K562 (cell line): ENCODE measurements around the gene TSPAN18. TPM values are rescaled to one million over a fixed set of nuclear protein-coding genes. Genes with fewer than 3 reads are reported as not detected.

ENCODE experiments used
- ATAC-seq: fragments of 200-7000 bp; cut with Tn5 transposase; 3 replicates; pipeline ENCODE4 v1.9.1; 2020; ENCODE audit warnings: moderate library complexity
- BruUV-seq: library from RNA; stranded (reverse); fragments of 400-500 nt; replicated peaks from 2 replicates; lab custom pipeline; 2021; lab: Mats Ljungman, UMichigan
- CTCF ChIA-PET: fragments of 300-600 bp; formaldehyde crosslinking; extraction: SDS; loops from one replicate; lab custom pipeline; 2021; ENCODE audit warnings: low intra/inter-chr PET ratio; lab: Yijun Ruan, JAX
- POLR2A ChIA-PET: fragments of 300-600, 350-650 bp; sonication (Branson Sonifier 250); formaldehyde crosslinking; extraction: SDS; loops from one replicate; lab custom pipeline; 2021; ENCODE audit warnings: antibody characterized with exemption, inconsistent platforms; lab: Yijun Ruan, JAX
- DNase-seq, 4 experiments: peaks; one replicate each; pipeline versions ENCODE4 v3.0.0 to v3.0.0-alpha.2; 2011 to 2018; ENCODE audit warnings: low spot score in 3 of 4, mixed read lengths in 3 of 4; ENCODE audit errors: extremely low read depth in 1 of 4
- FAIRE-seq: peaks from 2 replicates; lab custom pipeline; 2011; peaks lifted over from hg19 to GRCh38; lab: Jason Lieb, UNC
- H2AFZ ChIP-seq: 2 replicates; pipeline ENCODE4 v1.6.0; 2011; ENCODE audit warnings: low read depth, low read length, control low read depth, inconsistent platforms
- H3K27ac ChIP-seq: fragments of 200-600 bp; 3 replicates; pipeline ENCODE4 v1.8.0; 2011; ENCODE audit warnings: low read depth, mild to moderate bottlenecking, control low read depth, inconsistent platforms, low read length, moderate library complexity, mixed read lengths; ENCODE audit errors: extremely low read depth
- H3K27me3 ChIP-seq, 2 experiments: fragments of 300-600 bp in 1 of 2; 2 replicates in 1 of 2; 3 replicates in 1 of 2; pipeline versions ENCODE4 v1.6.0 to v1.8.0; 2011; ENCODE audit warnings: inconsistent platforms in 2 of 2, low read length in 2 of 2, mild to moderate bottlenecking in 1 of 2, mixed read lengths in 1 of 2, moderate library complexity in 1 of 2; ENCODE audit not compliant: control insufficient read depth in 2 of 2, insufficient read depth in 2 of 2
- H3K36me3 ChIP-seq: fragments of 300-600 bp; 3 replicates; pipeline ENCODE4 v1.8.0; 2011; ENCODE audit warnings: mild to moderate bottlenecking, low read length, inconsistent platforms; ENCODE audit not compliant: control insufficient read depth, insufficient read depth
- H3K4me1 ChIP-seq, 2 experiments: fragments of 200-600 bp in 1 of 2; replicated peaks in 1 of 2; 2 replicates in 1 of 2; 3 replicates in 1 of 2; pipeline versions ENCODE4 v1.5.1 to v1.8.0; 2011; ENCODE audit warnings: inconsistent platforms in 2 of 2, low read length in 2 of 2, mild to moderate bottlenecking in 1 of 2, mixed read lengths in 1 of 2, moderate library complexity in 1 of 2; ENCODE audit not compliant: control insufficient read depth in 2 of 2, insufficient read depth in 2 of 2
- H3K4me2 ChIP-seq: 2 replicates; pipeline ENCODE4 v1.6.1; 2011; ENCODE audit warnings: low read length, control low read depth, inconsistent platforms, mixed read lengths; ENCODE audit not compliant: insufficient read depth
- H3K4me3 ChIP-seq: fragments of 200-600 bp; sonication (generic), shearing (Covaris generic); 2 replicates; pipeline ENCODE4 v1.5.1; 2016; ENCODE audit warnings: control low read depth, inconsistent platforms
- H3K79me2 ChIP-seq: fragments of 200-600 bp; 3 replicates; pipeline ENCODE4 v1.8.0; 2011; ENCODE audit warnings: low read length, inconsistent platforms; ENCODE audit not compliant: control insufficient read depth, insufficient read depth
- H3K9ac ChIP-seq, 2 experiments: 2 replicates each; pipeline versions ENCODE4 v1.6.0 to v1.6.1; 2011; ENCODE audit warnings: low read depth in 2 of 2, low read length in 2 of 2, control low read depth in 1 of 2, inconsistent platforms in 1 of 2, mild to moderate bottlenecking in 1 of 2, mixed read lengths in 1 of 2; ENCODE audit not compliant: insufficient read depth in 1 of 2
- H3K9me1 ChIP-seq: one replicate; pipeline ENCODE4 v1.6.0; 2011; ENCODE audit warnings: inconsistent platforms, mild to moderate bottlenecking, low read length, moderate library complexity; ENCODE audit not compliant: control insufficient read depth, insufficient read depth
- H3K9me3 ChIP-seq: replicated peaks from 2 replicates; pipeline ENCODE4 v1.5.1; 2011; ENCODE audit warnings: low read depth, low read length, inconsistent platforms; ENCODE audit not compliant: control insufficient read depth, insufficient read depth
- H4K20me1 ChIP-seq: replicated peaks from 2 replicates; pipeline ENCODE4 v1.6.1; 2011; ENCODE audit warnings: low read length, inconsistent platforms, mixed read lengths; ENCODE audit not compliant: control insufficient read depth, insufficient read depth
- CAMTA2 ChIP-seq: fragments of 250-450 bp; sonication (Bioruptor Pico); conservative IDR thresholded peaks from 2 replicates; pipeline ENCODE4 v1.5.1; 2022
- GABPB1 ChIP-seq: sonication (generic); formaldehyde crosslinking; IDR thresholded peaks from 2 replicates; pipeline ENCODE4 v1.8.0; 2022; ENCODE audit warnings: mild to moderate bottlenecking, missing genetic modification reagents
- HMG20A ChIP-seq: fragments of 450-650 bp; formaldehyde crosslinking; conservative IDR thresholded peaks from 2 replicates; pipeline ENCODE4 v1.4.0; 2020; ENCODE audit warnings: mild to moderate bottlenecking, mixed read lengths
- MEF2D ChIP-seq: conservative IDR thresholded peaks from 2 replicates; pipeline ENCODE4 v1.6.1; 2016; ENCODE audit warnings: low read depth, missing genetic modification characterization, missing compliant biosample characterization
- NFIX ChIP-seq: fragments of 250-450 bp; sonication (Bioruptor Pico); IDR thresholded peaks from 2 replicates; pipeline ENCODE4 v1.4.0; 2020; ENCODE audit warnings: low read depth, mild to moderate bottlenecking, moderate library complexity
- NRF1 ChIP-seq, 2 experiments: fragments of 450-650 bp; IDR thresholded peaks in 1 of 2; conservative IDR thresholded peaks in 1 of 2; 2 replicates each; pipeline ENCODE4 v1.6.1; 2014; ENCODE audit warnings: mild to moderate bottlenecking in 2 of 2
- PYGO2 ChIP-seq: fragments of 450-650 bp; IDR thresholded peaks from 2 replicates; pipeline ENCODE4 v1.6.1; 2016; ENCODE audit warnings: mild to moderate bottlenecking, missing genetic modification characterization, moderate library complexity, missing compliant biosample characterization
- SAP30 ChIP-seq: fragments of 200-600 bp; sonication (generic); IDR thresholded peaks from 2 replicates; pipeline ENCODE4 v1.6.1; 2012; ENCODE audit warnings: borderline replicate concordance, low read depth, mild to moderate bottlenecking, moderate library complexity, low read length, control low read depth, inconsistent platforms; ENCODE audit not compliant: insufficient read depth, poor library complexity, severe bottlenecking
- SMARCE1 ChIP-seq: fragments of 450-650 bp; IDR thresholded peaks from 2 replicates; pipeline ENCODE4 v1.7.1; 2016; ENCODE audit warnings: mild to moderate bottlenecking
- SNRNP70 ChIP-seq: fragments of 200-400 bp; formaldehyde crosslinking; optimal IDR thresholded peaks from 2 replicates; pipeline ENCODE3; 2017; ENCODE audit warnings: low read depth, low read length
- TEAD4 ChIP-seq, 2 experiments: sonication (generic) in 1 of 2; formaldehyde crosslinking in 1 of 2; IDR thresholded peaks; 2 replicates each; pipeline versions ENCODE4 v1.6.1 to v1.8.0; 2012 to 2022; ENCODE audit warnings: borderline replicate concordance in 1 of 2, inconsistent platforms in 1 of 2, low read length in 1 of 2, mild to moderate bottlenecking in 1 of 2, missing genetic modification reagents in 1 of 2
- ZBTB7A ChIP-seq: IDR thresholded peaks from 2 replicates; pipeline ENCODE4 v1.6.1; 2011; ENCODE audit warnings: low read depth, mild to moderate bottlenecking, low read length, moderate library complexity, borderline replicate concordance; ENCODE audit not compliant: control insufficient read depth
- ZFP30 ChIP-seq: fragments of 250-450 bp; sonication (Bioruptor Pico); IDR thresholded peaks from 2 replicates; pipeline ENCODE4 v1.8.0; 2022; ENCODE audit warnings: moderate library complexity, mild to moderate bottlenecking, inconsistent platforms, borderline replicate concordance
- ZKSCAN1 ChIP-seq: fragments of 150-350 bp; IDR thresholded peaks from 2 replicates; pipeline ENCODE4 v1.6.1; 2016; ENCODE audit warnings: low read depth, low read length
- ZNF507 ChIP-seq: conservative IDR thresholded peaks from 2 replicates; pipeline ENCODE4 v1.6.1; 2017; ENCODE audit warnings: missing genetic modification characterization, missing compliant biosample characterization
- ZNF75A ChIP-seq: fragments of 450-650 bp; formaldehyde crosslinking; IDR thresholded peaks from 2 replicates; pipeline ENCODE4 v1.4.0; 2020; ENCODE audit warnings: mild to moderate bottlenecking
- WGBS: fragments of 100-300 bp; shearing (Covaris generic); methylation state at CpG from one replicate; pipeline ENCODE4 v1.1.6; 2016; ENCODE audit warnings: low coverage, mixed read lengths; ENCODE audit not compliant: insufficient coverage; ENCODE audit errors: missing lambda C conversion rate; 5-methylcytosine and 5-hydroxymethylcytosine counted together
- in situ Hi-C: fragments of 300-500 bp; cut with MboI; formaldehyde crosslinking; loops from 4 replicates; pipeline ENCODE4 v1.15.0; 2018; ENCODE audit warnings: inconsistent platforms, mixed read lengths
- intact Hi-C: fragments of 100-400 bp; cut with micrococcal nuclease; formaldehyde crosslinking; loops from 2 replicates; pipeline ENCODE4 v1.14.2; 2022
- polyA plus RNA-seq, 8 experiments: library from polyadenylated mRNA; depleted of rRNA in 4 of 8; stranded (reverse) in 5 of 8; unstranded in 3 of 8; fragments of >200 nt; fragmentation: Nextera tagmentation in 2 of 8; fragmentation: Illumina TruSeq in 1 of 8; extraction: Ambion mirVana in 2 of 8; extraction: Trizol in 1 of 8; gene quantifications; 2 replicates each; pipeline versions ENCODE4 v1.2.1 to v1.2.3, GENCODE V29; 2011 to 2014; ENCODE audit warnings: inconsistent platforms in 1 of 8, missing spikeins in 1 of 8
- total RNA-seq, 7 experiments: library from RNA; depleted of rRNA in 6 of 7; stranded (reverse); fragments of >200 nt in 6 of 7; fragmentation: Illumina TruSeq in 2 of 7; extraction: Trizol in 2 of 7; gene quantifications; 2 replicates each; pipeline versions ENCODE4 v1.2.1 to v1.2.3, GENCODE V29; 2011 to 2021; ENCODE audit warnings: low replicate concordance in 1 of 7
- TF ChIP-seq, protein P1 (sequence below): sonication (generic); formaldehyde crosslinking; IDR thresholded peaks from 2 replicates; pipeline ENCODE4 v1.8.1; 2022; ENCODE audit warnings: missing genetic modification reagents
- TF ChIP-seq, protein P2 (sequence below): fragments of 250-450 bp; sonication (Bioruptor Pico); IDR thresholded peaks from 2 replicates; pipeline ENCODE4 v1.5.1; 2021; ENCODE audit warnings: mild to moderate bottlenecking
- TF ChIP-seq, protein P3 (sequence below): fragments of 450-650 bp; conservative IDR thresholded peaks from 2 replicates; pipeline ENCODE4 v1.6.1; 2016; ENCODE audit warnings: missing genetic modification characterization, low read depth, mild to moderate bottlenecking, missing compliant biosample characterization, moderate library complexity

Gene TSPAN18
- total and polyA plus RNA-seq, 9 of the 15 experiments (the other 6 are each of a cell fraction or from before 2014, with no cell fraction given): 0.17 to 0.35 (median 0.22) TPM; not detected in 4

DNA sequence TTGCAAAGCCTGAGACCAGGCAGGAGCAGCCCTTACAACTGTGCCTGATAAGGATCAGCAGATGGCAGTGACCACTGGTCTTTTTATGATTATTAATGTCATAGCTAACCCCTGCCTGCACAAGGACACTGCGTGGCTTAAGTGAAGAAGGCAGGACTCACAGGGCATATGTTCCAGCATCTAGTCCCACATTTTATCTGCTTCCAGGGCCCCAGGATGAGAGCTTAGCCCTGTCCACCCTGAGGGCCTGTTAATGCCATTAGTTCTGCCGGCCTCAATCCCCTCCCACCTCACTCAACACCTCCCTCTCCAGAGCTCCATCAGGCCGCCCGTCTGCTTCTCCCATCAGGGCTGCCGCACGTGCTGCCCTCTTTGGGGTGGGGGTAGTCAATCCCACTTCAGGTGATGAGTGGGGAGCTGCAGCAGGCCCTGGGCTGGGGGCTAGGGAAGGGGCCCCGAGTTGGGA lies 33.1 kb upstream of the TSPAN18 start:
- FAIRE-seq (no peak), ATAC-seq (no peak), DNase-seq (no peak)
- no peaks in the 10 kb centered on the region; a peak in 1 of 5 replicates for H3K4me1 ChIP-seq
- no peak overlapping the region for H3K4me2 ChIP-seq
- in situ Hi-C loops (no loop called here), intact Hi-C loops (no loop called here)
- WGBS: 12% methylated on average over 7 of the region's 7 CpGs
- H3K27ac ChIP-seq: no peak overlapping the region
- peaks cover 4 to 11% of the 10 kb centered on the region in 2 experiments; a peak in 2 of 5 replicates for H3K27me3 ChIP-seq
- no peaks in the 10 kb centered on the region; the same call in 1 of the 2 replicates for H4K20me1 ChIP-seq
- H3K79me2 ChIP-seq: no peaks in the 10 kb centered on the region
- POLR2A ChIA-PET: interaction anchor here (0.6 kb wide), 1 partner anchor 243 kb away, joined by 3 read pairs; no protein-coding TSS in a partner anchor
- no TSS peak for BruUV-seq
- H3K4me3 ChIP-seq: no peak overlapping the region
- no peak overlapping the region for H3K9ac ChIP-seq
- no peak overlapping the region for H2AFZ ChIP-seq
- no peak for TF ChIP-seq ZNF507
- TF ChIP-seq TEAD4 (IDR thresholded peaks at IDR 0.05; ENCODE audit: low read length): no peak
- TF ChIP-seq TEAD4 (CRISPR knock-in tag; IDR thresholded peaks at IDR 0.05; ENCODE audit: borderline replicate concordance): no peak
- TF ChIP-seq SNRNP70: no peak
- TF ChIP-seq ZFP30 (CRISPR knock-in tag): no peak
- TF ChIP-seq, protein P1, sequence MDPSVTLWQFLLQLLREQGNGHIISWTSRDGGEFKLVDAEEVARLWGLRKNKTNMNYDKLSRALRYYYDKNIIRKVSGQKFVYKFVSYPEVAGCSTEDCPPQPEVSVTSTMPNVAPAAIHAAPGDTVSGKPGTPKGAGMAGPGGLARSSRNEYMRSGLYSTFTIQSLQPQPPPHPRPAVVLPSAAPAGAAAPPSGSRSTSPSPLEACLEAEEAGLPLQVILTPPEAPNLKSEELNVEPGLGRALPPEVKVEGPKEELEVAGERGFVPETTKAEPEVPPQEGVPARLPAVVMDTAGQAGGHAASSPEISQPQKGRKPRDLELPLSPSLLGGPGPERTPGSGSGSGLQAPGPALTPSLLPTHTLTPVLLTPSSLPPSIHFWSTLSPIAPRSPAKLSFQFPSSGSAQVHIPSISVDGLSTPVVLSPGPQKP: no peak
- TF ChIP-seq, protein P2, sequence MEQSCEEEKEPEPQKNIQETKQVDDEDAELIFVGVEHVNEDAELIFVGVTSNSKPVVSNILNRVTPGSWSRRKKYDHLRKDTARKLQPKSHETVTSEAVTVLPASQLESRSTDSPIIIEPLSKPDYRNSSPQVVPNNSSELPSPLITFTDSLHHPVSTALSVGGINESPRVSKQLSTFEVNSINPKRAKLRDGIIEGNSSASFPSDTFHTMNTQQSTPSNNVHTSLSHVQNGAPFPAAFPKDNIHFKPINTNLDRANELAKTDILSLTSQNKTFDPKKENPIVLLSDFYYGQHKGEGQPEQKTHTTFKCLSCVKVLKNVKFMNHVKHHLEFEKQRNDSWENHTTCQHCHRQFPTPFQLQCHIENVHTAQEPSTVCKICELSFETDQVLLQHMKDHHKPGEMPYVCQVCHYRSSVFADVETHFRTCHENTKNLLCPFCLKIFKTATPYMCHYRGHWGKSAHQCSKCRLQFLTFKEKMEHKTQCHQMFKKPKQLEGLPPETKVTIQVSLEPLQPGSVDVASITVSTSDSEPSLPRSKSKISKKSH (CRISPR knock-in tag): no peak
- TF ChIP-seq MEF2D (tag): no peak
- no peak for TF ChIP-seq HMG20A (CRISPR knock-in tag)
- TF ChIP-seq CAMTA2: no peak
- no peak for TF ChIP-seq ZNF75A (CRISPR knock-in tag)
- TF ChIP-seq, protein P3, sequence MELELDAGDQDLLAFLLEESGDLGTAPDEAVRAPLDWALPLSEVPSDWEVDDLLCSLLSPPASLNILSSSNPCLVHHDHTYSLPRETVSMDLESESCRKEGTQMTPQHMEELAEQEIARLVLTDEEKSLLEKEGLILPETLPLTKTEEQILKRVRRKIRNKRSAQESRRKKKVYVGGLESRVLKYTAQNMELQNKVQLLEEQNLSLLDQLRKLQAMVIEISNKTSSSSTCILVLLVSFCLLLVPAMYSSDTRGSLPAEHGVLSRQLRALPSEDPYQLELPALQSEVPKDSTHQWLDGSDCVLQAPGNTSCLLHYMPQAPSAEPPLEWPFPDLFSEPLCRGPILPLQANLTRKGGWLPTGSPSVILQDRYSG: no peak
- TF ChIP-seq SAP30: no peak
- TF ChIP-seq GABPB1 (CRISPR knock-in tag): no peak
- no peak for TF ChIP-seq ZBTB7A
- TF ChIP-seq ZKSCAN1: no peak
- TF ChIP-seq NFIX (CRISPR knock-in tag): no peak
- no peak for TF ChIP-seq NRF1 (conservative IDR thresholded peaks at IDR 0.05 in 1 of 2, IDR thresholded peaks at IDR 0.05 in 1 of 2)
- no peak for TF ChIP-seq SMARCE1
- no peak for TF ChIP-seq PYGO2
- no peaks in the 10 kb centered on the region for H3K9me3 ChIP-seq
- CTCF ChIA-PET: no interaction called here
- H3K36me3 ChIP-seq: no peaks in the 10 kb centered on the region
- H3K9me1 ChIP-seq: peaks cover 2% of the 10 kb centered on the region
